GM18907 (cell line): ENCODE data around the gene TUBA4A.

Experiments used
- ATAC-seq: cut with Tn5 transposase; IDR thresholded peaks from one replicate; pipeline ENCODE4 v1.9.1; 2021; ENCODE audit warnings: mild to moderate bottlenecking, moderate library complexity; ENCODE audit not compliant: unreplicated experiment

TUBA4A gene

DNA sequence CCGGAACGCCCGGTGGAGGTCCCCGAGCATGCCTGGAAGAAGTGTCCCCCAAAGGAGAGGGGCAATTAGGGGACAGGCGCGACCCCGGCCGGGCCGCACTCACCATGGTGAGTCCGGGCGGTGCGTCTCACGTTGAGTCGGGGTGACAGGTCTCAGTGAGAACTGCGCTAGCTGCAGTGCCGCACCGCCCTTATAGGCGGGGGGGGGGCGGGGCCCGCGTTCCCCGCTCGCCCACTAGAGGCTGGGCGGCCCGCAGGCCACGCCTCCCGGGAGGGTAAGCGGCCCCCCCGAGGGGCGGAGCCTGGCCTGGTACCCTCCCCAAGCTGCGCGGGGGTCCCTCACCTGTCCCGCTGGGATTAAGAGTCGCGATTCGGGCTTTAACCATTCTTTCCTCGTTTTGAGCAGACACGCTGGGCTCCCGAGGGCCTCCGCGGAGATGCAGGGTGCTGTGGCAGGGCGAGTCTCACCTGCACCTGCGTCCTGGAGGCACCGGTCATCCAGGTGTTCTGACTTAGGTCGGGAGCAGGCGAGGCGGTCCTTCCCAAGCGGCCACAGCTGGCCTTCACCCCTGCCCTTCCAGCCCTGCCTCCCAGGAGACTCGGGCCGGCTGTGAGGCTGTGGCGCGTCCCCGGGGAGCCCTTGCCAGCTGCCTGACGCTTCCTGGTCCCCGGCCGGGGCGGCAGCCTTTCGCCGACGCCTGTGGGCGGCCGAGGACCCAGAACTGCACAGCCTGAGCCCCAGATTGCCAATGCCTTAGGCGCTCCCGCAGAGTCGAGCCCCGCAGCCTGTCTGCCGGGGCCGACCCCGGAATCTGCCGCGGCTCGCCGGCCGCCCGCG lies at the start of gene TUBA4A:
TSS of gene TUBA4A (minus strand) at position 166 of the 837 bp plus-strand sequence. CDS start at position 106, 60 bp downstream.
- peak; percentile 55 for ATAC-seq

- ATAC-seq, result no peak
These were observed 48.8 kb upstream of the TUBA4A start for GRCh38 chr2:219302412-219302968.

DNA sequence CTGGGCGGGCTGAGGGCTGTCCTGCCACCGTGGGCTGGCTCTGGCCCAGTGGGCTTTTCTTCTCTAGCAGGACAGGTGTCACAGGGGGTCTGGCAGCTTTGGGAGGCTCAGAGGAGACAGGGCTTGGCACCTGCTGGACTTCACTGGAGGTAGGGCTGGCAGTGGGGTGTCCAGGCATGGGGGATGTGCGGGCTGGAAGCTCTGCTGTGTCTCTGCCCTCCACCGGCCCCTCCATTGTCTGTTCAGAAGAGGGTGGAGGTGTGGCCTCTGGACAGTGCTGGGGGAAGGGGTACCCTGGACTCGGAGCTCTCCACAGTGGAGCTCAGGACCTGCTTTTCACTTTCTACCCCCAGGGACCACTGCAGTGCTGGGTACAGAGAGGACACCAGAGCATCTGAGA lies 46.3 kb upstream of the TUBA4A start:
- ATAC-seq, result no peak

DNA sequence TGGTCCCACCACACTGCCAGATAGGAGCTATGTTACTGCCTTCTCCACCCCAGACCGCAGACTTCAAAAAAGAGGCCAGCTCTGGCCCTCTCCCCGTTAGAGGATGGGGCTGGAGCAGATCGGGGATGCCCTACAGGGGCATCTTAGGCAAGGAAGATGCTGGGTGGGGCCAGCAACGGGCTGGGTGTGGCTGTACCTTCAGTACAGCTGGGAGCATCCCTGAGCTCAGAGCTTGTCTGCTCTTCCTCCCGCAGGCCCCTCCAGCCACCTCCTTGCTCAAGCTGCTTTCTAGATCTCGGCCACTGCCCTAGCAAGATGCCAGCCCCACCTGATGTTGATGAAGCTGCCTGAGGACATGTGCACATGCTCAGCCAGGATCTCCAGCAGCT lies 45.6 kb upstream of the TUBA4A start:
- no peak for ATAC-seq

GRCh38 chr2:219298759-219299371 lies 45.1 kb upstream of the TUBA4A start:
- peak; percentile 63 for ATAC-seq

DNA sequence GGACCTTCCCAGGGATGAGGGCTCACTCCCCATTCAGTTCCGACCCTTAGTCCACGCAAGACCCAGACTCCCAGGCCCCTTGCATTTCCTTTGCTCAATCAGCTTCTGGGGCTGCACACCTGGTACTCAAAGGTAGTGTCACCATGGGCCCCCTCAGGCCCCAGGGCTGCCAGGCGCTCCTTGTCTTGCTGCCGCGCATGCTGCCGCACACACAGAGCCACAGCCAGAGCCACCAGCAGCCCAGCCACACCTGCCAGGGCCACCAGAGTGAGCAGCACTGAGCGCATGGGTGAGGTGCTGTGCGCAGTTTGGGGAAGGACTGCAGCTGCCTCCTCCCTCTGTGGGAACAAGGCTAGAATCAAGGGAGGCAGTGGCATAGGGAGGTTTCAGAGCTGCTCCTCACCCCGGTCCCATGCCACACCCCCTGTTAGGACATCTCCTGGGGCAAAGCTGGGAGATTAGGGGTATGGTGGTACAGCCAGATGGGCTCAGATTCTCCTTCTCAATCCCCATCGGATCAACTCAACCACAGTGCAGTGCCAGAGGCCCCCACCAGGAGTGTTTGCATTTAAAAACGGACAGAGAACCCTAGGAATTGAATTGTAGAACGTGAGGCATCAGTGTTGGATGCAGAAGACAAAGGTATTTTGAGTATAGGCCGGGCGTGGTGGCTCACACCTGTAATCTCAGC lies 44.2 kb upstream of the TUBA4A start:
- no peak for ATAC-seq

DNA sequence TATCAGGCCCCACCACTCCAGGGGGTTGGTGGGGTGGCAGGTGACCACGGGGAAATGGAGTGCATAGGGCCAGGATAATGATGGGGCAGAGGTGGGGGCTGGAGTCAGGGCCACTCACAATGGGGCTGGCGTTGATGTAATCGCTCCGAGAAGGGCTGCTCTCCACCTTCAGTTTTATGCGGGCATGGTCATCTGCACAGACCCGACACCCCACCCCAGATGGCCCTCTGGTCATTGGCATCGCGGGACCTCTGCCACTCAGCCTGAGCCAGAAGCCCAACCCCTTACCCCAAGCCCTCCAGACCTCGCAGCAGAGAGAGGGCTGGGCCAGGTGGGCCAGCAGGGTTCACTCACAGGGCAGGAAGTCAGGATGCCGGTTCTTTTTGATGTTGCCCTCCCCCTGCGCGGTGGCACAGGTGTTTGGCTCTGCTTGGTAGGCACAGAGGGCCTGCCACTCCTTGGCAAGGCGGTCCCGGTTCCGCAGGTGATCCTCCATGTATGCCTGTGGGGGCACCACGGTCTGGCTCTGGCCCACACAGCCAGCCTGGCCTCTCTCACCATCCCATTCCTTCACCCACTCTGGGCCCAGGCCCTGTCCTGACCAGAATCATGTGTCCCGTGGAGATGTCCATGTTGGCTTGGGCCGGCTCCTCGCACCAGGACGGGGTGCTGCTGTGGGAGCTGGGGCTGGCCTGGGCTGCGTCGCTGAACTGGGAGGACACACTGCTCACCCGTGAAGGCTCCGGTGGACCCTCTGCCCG lies 43.1 kb upstream of the TUBA4A start:
- no peak for ATAC-seq

DNA sequence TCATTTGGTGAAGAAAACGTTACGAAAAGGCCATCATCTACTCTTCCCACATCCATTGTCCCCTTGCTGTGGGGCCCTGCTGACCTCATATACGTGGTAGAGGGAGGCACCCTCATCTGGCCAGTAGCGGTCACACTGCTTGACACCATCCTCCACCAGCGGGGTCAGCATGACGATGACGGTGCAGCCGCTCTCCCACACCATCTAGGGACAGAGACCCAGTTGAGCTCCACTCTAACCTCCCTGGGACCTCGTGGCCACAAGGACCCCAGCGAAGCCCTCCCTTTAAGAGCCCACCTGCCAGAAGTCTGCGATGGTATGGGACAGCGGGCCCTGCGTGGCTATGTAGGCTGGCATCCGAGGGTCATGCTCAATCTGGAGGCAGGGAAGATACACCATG lies 42.4 kb upstream of the TUBA4A start:
- no peak for ATAC-seq

- peak; percentile 93 for ATAC-seq
These were observed 40.9 kb upstream of the TUBA4A start for GRCh38 chr2:219294356-219295351.

GRCh38 chr2:219293736-219294231 lies 40.1 kb upstream of the TUBA4A start:
- no peak for ATAC-seq

GRCh38 chr2:219292616-219293015 lies 38.9 kb upstream of the TUBA4A start:
- no peak for ATAC-seq

- ATAC-seq, result no peak
These were observed 38.3 kb upstream of the TUBA4A start for GRCh38 chr2:219291910-219292490.

DNA sequence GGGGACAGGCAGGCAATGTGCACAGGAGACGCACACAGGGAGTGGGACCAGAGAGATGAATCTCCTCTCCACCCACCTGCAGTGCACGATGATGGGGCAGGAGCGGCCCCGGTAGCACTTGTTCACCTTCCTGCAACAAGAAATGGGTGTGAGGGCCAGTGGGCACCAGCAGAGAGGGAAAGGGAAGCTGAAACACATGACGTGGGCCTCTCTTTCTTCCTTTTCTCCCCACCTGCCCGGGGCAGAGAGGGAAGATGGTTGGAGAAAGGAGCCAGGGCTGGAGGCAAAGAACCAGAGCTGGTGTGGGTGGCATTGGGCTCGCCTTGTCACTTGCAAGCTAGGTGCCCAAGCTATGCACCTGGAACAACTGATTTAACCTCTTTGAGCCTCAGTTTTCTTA lies 37.7 kb upstream of the TUBA4A start:
- ATAC-seq, result no peak

DNA sequence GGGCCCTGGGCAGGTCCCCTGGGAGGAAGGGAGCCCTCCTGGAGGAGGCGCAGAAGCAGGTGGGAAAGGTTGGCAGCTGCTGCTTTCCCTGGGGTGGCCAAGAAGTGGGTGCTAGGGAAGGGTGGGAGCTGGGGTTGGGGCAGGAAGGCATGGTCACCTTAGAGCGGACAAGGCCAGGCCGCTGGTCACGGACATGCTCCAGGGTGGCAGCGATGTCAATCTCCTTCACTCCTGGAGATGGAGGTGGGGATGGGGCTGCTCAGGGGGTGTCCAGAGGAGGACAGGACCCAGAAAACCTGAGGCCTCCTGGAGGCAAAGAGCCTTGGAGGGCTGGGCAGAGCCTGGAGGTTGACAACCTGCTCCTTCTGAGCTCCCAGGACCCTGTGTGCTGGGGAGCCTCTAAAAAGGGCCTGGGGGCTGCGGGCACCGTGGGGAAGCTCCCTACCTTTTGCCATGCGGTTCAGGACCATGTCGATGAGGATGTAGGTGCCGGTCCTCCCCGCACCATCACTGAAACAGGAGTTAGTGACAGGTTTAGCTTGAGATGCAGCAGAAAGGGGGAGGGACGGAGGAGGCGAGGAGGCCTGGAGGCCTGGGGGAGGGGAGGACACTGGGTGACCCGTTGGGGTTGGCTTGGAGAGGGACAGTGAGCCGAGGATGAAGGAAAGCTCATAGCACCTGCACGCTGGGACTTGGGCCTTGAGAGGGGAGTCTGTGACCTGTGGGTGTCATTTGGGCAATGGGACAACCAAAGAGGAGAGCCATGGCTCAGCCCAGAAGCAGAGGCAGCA lies 36.9 kb upstream of the TUBA4A start:
- no peak for ATAC-seq

DNA sequence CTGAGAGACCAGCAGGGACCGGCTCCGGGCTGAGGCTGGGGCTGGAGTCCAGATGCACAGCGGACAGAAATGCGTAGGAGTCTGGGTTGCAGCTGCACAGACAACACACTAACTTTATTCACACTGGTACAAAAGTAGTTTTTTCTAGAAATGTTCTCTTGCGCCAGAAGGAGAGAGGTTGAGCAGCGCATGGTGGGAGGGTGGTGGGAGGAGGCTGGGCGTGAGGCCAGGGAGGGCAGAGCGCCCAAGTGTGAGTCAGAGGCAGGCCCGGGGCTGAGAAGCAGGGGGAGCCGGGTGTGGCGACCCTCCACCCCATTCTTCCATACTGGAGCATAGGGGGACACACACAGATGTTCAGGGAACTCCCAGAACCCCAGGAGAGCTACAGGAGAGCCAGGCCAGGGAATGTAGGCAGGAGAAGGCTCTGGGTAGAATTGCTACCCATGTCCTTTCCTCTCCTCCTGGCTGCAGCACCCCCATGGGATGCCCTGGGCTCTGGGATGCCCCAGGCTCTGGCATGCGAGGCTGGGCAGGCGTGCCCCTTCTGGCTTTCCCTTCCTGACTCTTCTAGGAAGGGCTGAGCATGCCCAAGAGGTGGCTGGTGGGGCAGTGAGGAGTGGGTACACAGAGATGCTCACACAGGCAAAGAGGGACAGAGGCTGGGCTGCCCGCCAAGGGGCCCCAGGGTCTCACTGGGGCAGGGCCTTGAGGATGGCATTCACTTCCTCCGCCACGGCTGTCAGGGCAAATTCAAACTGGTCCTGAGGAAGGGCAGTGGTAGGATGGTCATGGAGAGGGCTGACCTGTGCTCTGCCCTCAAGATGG lies 36.0 kb upstream of the TUBA4A start:
- no peak for ATAC-seq

DNA sequence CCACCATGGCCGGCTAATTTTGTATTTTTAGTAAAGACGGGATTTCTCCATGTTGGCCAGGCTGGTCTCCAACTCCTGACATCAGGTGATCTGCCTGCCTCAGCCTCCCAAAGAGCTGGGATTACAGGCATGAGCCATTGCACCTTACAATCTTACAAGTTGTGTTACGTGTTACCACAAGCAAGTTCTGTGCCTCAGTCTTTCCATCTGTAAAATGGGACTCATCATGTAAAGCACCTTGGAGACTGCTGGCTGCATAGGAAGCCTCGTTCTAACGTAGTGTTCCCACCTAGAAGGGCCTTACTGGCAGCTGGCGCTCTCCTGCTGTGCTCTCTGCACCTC lies 35.4 kb upstream of the TUBA4A start:
- no peak for ATAC-seq

GRCh38 chr2:219287580-219288265 lies 34.0 kb upstream of the TUBA4A start:
- no peak for ATAC-seq
